AG09319 (cell line): ENCODE measurements around the gene PIP4P1.

ENCODE experiments used
- DNase-seq: peaks from one replicate; pipeline ENCODE4 v3.0.0-alpha.2; 2010; ENCODE audit warnings: low read depth; ENCODE audit errors: extremely low read depth
- CTCF ChIP-seq: IDR thresholded peaks from 2 replicates; pipeline ENCODE4 v1.5.1; 2011; ENCODE audit warnings: low read depth, mild to moderate bottlenecking, inconsistent platforms, low read length, moderate library complexity

Gene PIP4P1

GRCh38 chr14:20486684-20487395 lies 25.6 kb upstream of the PIP4P1 start:
- no peak for TF ChIP-seq CTCF
- DNase-seq = no peak

- no peak for DNase-seq
These were observed 24.7 kb upstream of the PIP4P1 start for GRCh38 chr14:20485900-20486299.

GRCh38 chr14:20482382-20482781 lies 21.1 kb upstream of the PIP4P1 start:
- no peak for DNase-seq
- TF ChIP-seq CTCF = no peak

More at GRCh38 chr14:20485900-20486299, 24.7 kb upstream of the PIP4P1 start:
- TF ChIP-seq CTCF = no peak

GRCh38 chr14:20478894-20479293 lies 17.7 kb upstream of the PIP4P1 start:
- DNase-seq = no peak
- no peak for TF ChIP-seq CTCF

- no peak for TF ChIP-seq CTCF
- no peak for DNase-seq
These were observed 16.1 kb upstream of the PIP4P1 start for GRCh38 chr14:20477211-20477876.

- no peak for DNase-seq
- no peak for TF ChIP-seq CTCF
These were observed 15.5 kb upstream of the PIP4P1 start for GRCh38 chr14:20476776-20477175.

GRCh38 chr14:20472536-20473169 lies 11.4 kb upstream of the PIP4P1 start:
- DNase-seq = no peak
- TF ChIP-seq CTCF = no peak
